Testis (tissue), 5 donors: ENCODE results near the gene WDR5B. TPM values are rescaled to one million over a fixed set of nuclear protein-coding genes. Genes with fewer than 3 reads are reported as not detected.

Experiments used
- DNase-seq: peaks from one replicate; pipeline ENCODE4 v3.0.0-alpha.2; 2019
- H3K27ac ChIP-seq, 2 donors: fragments of 200-600 bp; sonication (generic); one replicate each; pipeline ENCODE4 v1.5.1; 2019
- H3K27me3 ChIP-seq: fragments of 200-600 bp; sonication (generic); one replicate; pipeline ENCODE4 v1.5.1; 2019
- H3K36me3 ChIP-seq: fragments of 200-600 bp; sonication (generic); one replicate; pipeline ENCODE4 v1.5.1; 2017; ENCODE audit warnings: low read depth; ENCODE audit errors: missing control alignments
- H3K4me1 ChIP-seq: fragments of 200-600 bp; sonication (generic); one replicate; pipeline ENCODE4 v1.5.1; 2019
- H3K4me3 ChIP-seq, 2 donors: fragments of 200-600 bp; sonication (generic); one replicate each; pipeline ENCODE4 v1.5.1; 2017 to 2019
- H3K9me3 ChIP-seq: fragments of 200-600 bp; sonication (generic); one replicate; pipeline ENCODE4 v1.5.1; 2017
- POLR2A ChIP-seq: fragments of 450-650 bp; IDR thresholded peaks from one replicate; pipeline ENCODE4 v1.6.1; 2017; ENCODE audit warnings: antibody characterized with exemption, mild to moderate bottlenecking, moderate library complexity
- WGBS, 2 donors: methylation state at CpG; one replicate each; pipeline ENCODE4 v1.1.5; 2018; 5-methylcytosine and 5-hydroxymethylcytosine counted together
- intact Hi-C: fragments of 100-400 bp; cut with DNase I; formaldehyde crosslinking; loops from one replicate; pipeline ENCODE4 v1.15.1; 2023; ENCODE audit warnings: low total_unique reads
- long read RNA-seq, 2 donors: transcript quantifications; one replicate each; lab custom pipeline, GENCODE V29; 2026
- polyA plus RNA-seq: library from polyadenylated mRNA; stranded (reverse); fragments of 350-450 nt; fragmentation: Illumina TruSeq; extraction: RNeasy Lipid Tissue Mini Kit (QIAGEN cat#74804); gene quantifications from one replicate; pipeline ENCODE4 v1.2.3, GENCODE V29; 2014; ENCODE audit warnings: low read depth, low replicate concordance; ENCODE audit not compliant: insufficient read depth
- total RNA-seq, 2 donors: library from RNA; depleted of rRNA; stranded (reverse); fragments of >200 nt; gene quantifications; one replicate each; pipeline ENCODE4 v1.2.3, GENCODE V29; 2016
- TF ChIP-seq, protein P1 (sequence below), 3 experiments: fragments of 450-650 bp in 2 of 3; fragments of 200-600 bp in 1 of 3; sonication (generic) in 1 of 3; IDR thresholded peaks; one replicate each; pipeline ENCODE4 v1.5.1; 2016 to 2019; ENCODE audit warnings: antibody characterized with exemption in 3 of 3, mild to moderate bottlenecking in 2 of 3, moderate library complexity in 1 of 3

The WDR5B gene
- total RNA-seq (1 to 10 TPM; 7.1 to 8.9 TPM), polyA plus RNA-seq (5.1 TPM)
- long read RNA-seq, donor 1, transcript WDR5B-201 (1 exons, 3,720 nt) = major isoform, 14 of 14 reads
- long read RNA-seq, donor 1, partial matches to known transcripts = 0 of 14 reads
- long read RNA-seq, donor 1, other reads (novel, unspliced or antisense) = 0 of 14 reads
- long read RNA-seq, donor 2, transcript WDR5B-201 (1 exons, 3,720 nt) = major isoform, 12 of 12 reads
- long read RNA-seq, donor 2, partial matches to known transcripts = 0 of 12 reads
- long read RNA-seq, donor 2, other reads (novel, unspliced or antisense) = 0 of 12 reads

DNA sequence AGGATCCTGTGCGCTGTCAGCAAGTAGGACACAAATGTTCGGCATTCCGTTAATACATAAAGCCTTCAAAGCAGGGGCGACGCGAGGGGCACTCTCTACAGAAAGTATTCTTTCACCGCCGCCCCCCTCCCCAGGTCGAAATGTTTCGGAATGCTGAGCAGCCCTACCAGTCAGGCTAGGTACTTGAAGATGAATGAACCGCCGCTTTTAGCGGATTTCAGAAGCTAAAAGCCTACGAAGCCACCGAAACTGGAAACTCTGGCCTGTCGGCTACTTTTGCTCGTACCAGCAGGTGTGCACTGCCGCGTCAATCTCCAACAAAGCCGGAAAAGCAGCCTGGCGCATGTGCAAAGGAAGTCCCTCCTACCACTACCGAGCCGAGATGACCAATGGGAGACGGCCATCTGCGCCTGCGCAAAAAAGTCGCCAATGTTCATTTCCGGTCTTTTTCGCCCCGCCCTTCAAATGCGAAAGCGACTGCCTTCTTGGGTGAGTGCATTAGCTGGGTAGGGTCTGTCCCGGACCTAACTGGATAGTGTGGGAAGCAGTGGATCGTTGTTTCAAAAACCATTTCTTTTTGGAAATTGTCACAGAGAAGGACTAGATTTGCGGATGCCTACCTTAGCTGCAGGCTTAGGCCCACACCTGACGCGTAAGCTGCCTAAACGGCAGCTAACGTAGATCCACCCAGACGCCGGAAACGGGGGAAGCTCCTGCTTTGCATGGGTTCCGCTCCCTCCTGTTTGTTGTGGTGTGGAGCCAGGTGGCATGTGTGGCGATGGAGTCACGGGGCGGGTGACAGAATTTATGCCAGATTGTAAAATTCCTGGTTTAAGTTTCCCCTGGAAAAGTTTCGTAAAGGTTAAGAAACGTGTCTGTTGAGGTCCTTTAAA, at the start of gene WDR5B:
Gene WDR5B (minus strand): TSS at position 301 of the 893 bp plus-strand sequence. CDS start 534 bp downstream, outside the sequence.
- H3K4me3 ChIP-seq = peak within 1 kb of the TSS; percentile 73 to 78
- peak; percentile 58 for TF ChIP-seq POLR2A
- TF ChIP-seq, protein P1, sequence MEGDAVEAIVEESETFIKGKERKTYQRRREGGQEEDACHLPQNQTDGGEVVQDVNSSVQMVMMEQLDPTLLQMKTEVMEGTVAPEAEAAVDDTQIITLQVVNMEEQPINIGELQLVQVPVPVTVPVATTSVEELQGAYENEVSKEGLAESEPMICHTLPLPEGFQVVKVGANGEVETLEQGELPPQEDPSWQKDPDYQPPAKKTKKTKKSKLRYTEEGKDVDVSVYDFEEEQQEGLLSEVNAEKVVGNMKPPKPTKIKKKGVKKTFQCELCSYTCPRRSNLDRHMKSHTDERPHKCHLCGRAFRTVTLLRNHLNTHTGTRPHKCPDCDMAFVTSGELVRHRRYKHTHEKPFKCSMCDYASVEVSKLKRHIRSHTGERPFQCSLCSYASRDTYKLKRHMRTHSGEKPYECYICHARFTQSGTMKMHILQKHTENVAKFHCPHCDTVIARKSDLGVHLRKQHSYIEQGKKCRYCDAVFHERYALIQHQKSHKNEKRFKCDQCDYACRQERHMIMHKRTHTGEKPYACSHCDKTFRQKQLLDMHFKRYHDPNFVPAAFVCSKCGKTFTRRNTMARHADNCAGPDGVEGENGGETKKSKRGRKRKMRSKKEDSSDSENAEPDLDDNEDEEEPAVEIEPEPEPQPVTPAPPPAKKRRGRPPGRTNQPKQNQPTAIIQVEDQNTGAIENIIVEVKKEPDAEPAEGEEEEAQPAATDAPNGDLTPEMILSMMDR (IDR thresholded peaks at IDR 0.05) = peak in 1 of 3 experiments; percentile 19
- no peaks in the 10 kb centered on the region for H3K9me3 ChIP-seq
- intact Hi-C loops = no loop called here
- 1% methylated on average over 39 to 48 of the region's 48 CpGs for WGBS, 2 donors
- DNase-seq = peak; percentile 97
- H3K36me3 ChIP-seq = no peaks in the 10 kb centered on the region
- no peaks in the 10 kb centered on the region for H3K27me3 ChIP-seq
- peak within 1 kb of the TSS; percentile 61 to 91 for H3K27ac ChIP-seq
- H3K4me1 ChIP-seq = peaks cover 16% of the 10 kb centered on the region

DNA sequence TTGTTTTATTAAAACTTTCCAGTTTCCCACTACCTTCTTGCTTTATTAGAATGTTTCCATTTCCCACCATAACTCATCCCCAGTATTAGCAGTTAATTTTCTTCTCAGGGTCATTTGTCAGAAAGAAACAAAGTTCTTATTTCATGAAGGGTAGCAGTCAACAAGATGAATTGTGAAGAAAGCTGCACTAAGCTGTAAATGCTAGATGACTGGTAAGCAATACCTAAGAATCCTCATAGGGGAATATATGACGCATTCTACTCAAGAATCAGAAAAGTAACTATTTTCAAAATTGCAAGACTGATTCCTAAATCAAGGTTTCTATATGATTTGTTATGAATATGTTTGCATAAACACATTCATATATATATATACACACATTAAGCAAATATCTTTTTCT, 48.8 kb upstream of the WDR5B start:
- 68 to 70% methylated on average over 1 of the region's 1 CpG for WGBS, 2 donors
- Histone ChIP-seq H3K27ac (peak overlapping the region in 1 of 2 donors; percentile 22), H3K4me3 (no peak overlapping the region), H3K36me3 (no peaks in the 10 kb centered on the region), H3K9me3 (no peaks in the 10 kb centered on the region), H3K27me3 (no peaks in the 10 kb centered on the region), H3K4me1 (peaks cover 6% of the 10 kb centered on the region)
- DNase-seq = no peak
- intact Hi-C loops = no loop called here
- no peak for TF ChIP-seq POLR2A
- TF ChIP-seq, protein P1 (IDR thresholded peaks at IDR 0.05) = no peak

GRCh38 chr3:122462406-122462805, 46.5 kb upstream of the WDR5B start:
- intact Hi-C loops = no loop called here
- Histone ChIP-seq H3K27me3 (no peaks in the 10 kb centered on the region), H3K4me1 (peaks cover 6% of the 10 kb centered on the region), H3K27ac (no peak overlapping the region), H3K9me3 (no peaks in the 10 kb centered on the region), H3K4me3 (no peak overlapping the region), H3K36me3 (no peaks in the 10 kb centered on the region)
- WGBS, 2 donors = 92 to 100% methylated on average over 1 of the region's 1 CpG
- TF ChIP-seq POLR2A = no peak
- TF ChIP-seq, protein P1 (IDR thresholded peaks at IDR 0.05) = no peak
- no peak for DNase-seq

DNA sequence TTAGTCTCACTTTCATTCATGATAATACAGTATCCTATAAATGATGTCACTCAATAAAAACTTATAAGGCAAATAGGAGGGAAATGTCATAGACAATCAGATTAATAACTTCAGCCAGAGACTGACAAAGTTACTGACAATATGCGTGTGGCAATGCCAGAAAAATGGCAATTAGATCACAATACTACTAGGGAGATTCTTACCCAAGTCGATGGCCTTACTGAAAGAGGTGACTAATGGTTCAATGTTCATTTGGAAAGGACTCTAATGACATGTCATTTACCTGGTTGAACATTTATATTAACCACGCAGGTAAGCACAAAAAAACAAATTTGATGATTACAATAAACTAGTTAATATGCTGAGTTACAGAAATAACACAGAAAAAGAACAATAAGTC, 45.9 kb upstream of the WDR5B start:
- no peak for DNase-seq
- TF ChIP-seq, protein P1 (IDR thresholded peaks at IDR 0.05) = no peak
- TF ChIP-seq POLR2A = no peak
- Histone ChIP-seq H3K36me3 (no peaks in the 10 kb centered on the region), H3K27ac (no peak overlapping the region), H3K4me1 (peaks cover 6% of the 10 kb centered on the region), H3K4me3 (no peak overlapping the region), H3K27me3 (no peaks in the 10 kb centered on the region), H3K9me3 (no peaks in the 10 kb centered on the region)
- intact Hi-C loops = no loop called here
- 93 to 98% methylated on average over 3 of the region's 3 CpGs for WGBS, 2 donors
